OCI-LY3 (cell line): ENCODE results near the gene ZNF74.

Experiments used
- H2AFZ ChIP-seq: fragments of 200-600, 300-600 bp; shearing (Covaris generic); 2 replicates; pipeline ENCODE4 v1.6.0; 2014; ENCODE audit warnings: antibody characterized with exemption, low read depth, low read length
- H3K27ac ChIP-seq: fragments of 200-600, 300-600 bp; sonication (generic); 2 replicates; pipeline ENCODE4 v1.5.1; 2014; ENCODE audit warnings: mild to moderate bottlenecking, low read length, moderate library complexity, mixed read lengths
- H3K27me3 ChIP-seq: fragments of 200-600, 300-600 bp; sonication (generic); 2 replicates; pipeline ENCODE4 v1.6.1; 2014; ENCODE audit warnings: low read depth, low read length, mixed read lengths
- H3K36me3 ChIP-seq: fragments of 200-600, 300-600 bp; sonication (generic); replicated peaks from 2 replicates; pipeline ENCODE3; 2014; ENCODE audit warnings: low read depth, low read length, mixed read lengths
- H3K4me1 ChIP-seq: fragments of 300-600, 200-600 bp; sonication (generic); 2 replicates; pipeline ENCODE4 v1.6.1; 2014; ENCODE audit warnings: low read length, mixed read lengths
- H3K4me2 ChIP-seq: fragments of 200-600, 300-600 bp; sonication (generic); 2 replicates; pipeline ENCODE4 v1.6.1; 2014; ENCODE audit warnings: low read length, mixed read lengths
- H3K4me3 ChIP-seq: fragments of 300-600, 200-600 bp; sonication (generic); 2 replicates; pipeline ENCODE4 v1.5.1; 2014; ENCODE audit warnings: antibody characterized with exemption, mild to moderate bottlenecking, low read length, moderate library complexity
- H3K79me2 ChIP-seq: fragments of 300-600, 200-600 bp; shearing (Covaris generic); 2 replicates; pipeline ENCODE4 v1.6.1; 2014; ENCODE audit warnings: mild to moderate bottlenecking, low read length, mixed read lengths
- H3K9ac ChIP-seq: fragments of 300-600, 200-600 bp; shearing (Covaris generic); 2 replicates; pipeline ENCODE4 v1.6.0; 2014; ENCODE audit warnings: mild to moderate bottlenecking, low read length, moderate library complexity
- H3K9me3 ChIP-seq: fragments of 200-600, 300-600 bp; shearing (Covaris generic); 2 replicates; pipeline ENCODE4 v1.6.1; 2014; ENCODE audit warnings: low read length, mixed read lengths; ENCODE audit not compliant: insufficient read depth
- H4K20me1 ChIP-seq: fragments of 200-600, 300-600 bp; sonication (generic); 2 replicates; pipeline ENCODE4 v1.6.1; 2016; ENCODE audit warnings: low read length, mixed read lengths; ENCODE audit not compliant: insufficient read depth
- EZH2phosphoT487 ChIP-seq: fragments of 200-600 bp; shearing (Covaris generic); IDR thresholded peaks from 2 replicates; pipeline ENCODE4 v1.6.1; 2018; ENCODE audit warnings: antibody characterized with exemption, mixed run types, low read depth
- TF ChIP-seq, protein P1 (sequence below): fragments of 200-600, 300-600 bp; sonication (generic); IDR thresholded peaks from 2 replicates; pipeline ENCODE4 v1.5.1; 2014; ENCODE audit warnings: antibody characterized with exemption, low read length, low read depth

ZNF74 gene

DNA sequence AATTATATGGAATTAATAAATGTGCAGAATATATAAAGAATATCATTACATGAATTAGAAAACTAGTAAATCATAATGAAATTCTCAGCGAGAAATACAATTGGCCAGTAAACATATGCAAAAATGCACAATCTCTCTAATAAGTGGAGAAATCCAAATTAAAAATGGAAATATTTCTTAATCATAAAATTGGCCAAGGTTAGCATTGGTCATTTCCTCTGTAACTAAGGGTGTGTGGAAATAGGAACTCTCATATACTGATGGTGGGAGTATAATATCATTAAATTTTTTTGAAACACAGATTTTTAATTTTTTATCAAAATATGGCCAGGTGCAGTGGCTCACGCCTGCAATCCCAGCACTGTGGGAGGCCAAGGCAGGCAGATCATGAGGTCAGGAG is 7.6 kb upstream of the ZNF74 start:
- H3K27ac ChIP-seq, result no peak overlapping the region
- H3K27me3 ChIP-seq, result peaks cover 6% of the 10 kb centered on the region
- H3K9me3 ChIP-seq, result no peaks in the 10 kb centered on the region
- no peaks in the 10 kb centered on the region for H4K20me1 ChIP-seq
- H3K9ac ChIP-seq, result no peak overlapping the region
- H3K4me2 ChIP-seq, result no peak overlapping the region
- H2AFZ ChIP-seq, result no peak overlapping the region
- no peaks in the 10 kb centered on the region for H3K36me3 ChIP-seq
- H3K79me2 ChIP-seq, result no peaks in the 10 kb centered on the region
- H3K4me1 ChIP-seq, result no peaks in the 10 kb centered on the region
- TF ChIP-seq, protein P1, sequence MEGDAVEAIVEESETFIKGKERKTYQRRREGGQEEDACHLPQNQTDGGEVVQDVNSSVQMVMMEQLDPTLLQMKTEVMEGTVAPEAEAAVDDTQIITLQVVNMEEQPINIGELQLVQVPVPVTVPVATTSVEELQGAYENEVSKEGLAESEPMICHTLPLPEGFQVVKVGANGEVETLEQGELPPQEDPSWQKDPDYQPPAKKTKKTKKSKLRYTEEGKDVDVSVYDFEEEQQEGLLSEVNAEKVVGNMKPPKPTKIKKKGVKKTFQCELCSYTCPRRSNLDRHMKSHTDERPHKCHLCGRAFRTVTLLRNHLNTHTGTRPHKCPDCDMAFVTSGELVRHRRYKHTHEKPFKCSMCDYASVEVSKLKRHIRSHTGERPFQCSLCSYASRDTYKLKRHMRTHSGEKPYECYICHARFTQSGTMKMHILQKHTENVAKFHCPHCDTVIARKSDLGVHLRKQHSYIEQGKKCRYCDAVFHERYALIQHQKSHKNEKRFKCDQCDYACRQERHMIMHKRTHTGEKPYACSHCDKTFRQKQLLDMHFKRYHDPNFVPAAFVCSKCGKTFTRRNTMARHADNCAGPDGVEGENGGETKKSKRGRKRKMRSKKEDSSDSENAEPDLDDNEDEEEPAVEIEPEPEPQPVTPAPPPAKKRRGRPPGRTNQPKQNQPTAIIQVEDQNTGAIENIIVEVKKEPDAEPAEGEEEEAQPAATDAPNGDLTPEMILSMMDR, result no peak
- no peak for TF ChIP-seq EZH2phosphoT487
- no peak overlapping the region for H3K4me3 ChIP-seq

DNA sequence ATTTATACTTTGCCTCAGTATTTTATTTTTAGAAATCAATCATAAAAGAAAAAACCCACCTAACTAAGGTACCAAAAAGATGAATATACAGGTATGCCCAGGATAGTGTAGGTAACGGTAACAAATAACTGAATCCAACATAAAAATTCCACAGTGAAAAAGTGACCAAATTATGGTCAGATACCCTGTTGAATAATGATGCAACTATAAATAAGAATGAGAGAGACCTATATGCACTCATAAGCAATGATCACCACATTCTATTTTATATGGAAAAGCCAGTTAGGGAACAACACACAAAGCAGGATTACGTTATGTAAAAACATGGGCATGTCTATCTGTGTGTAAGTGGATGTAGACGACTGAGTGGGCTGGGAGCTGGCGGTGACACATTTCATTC is 7.0 kb upstream of the ZNF74 start:
- H4K20me1 ChIP-seq, result no peaks in the 10 kb centered on the region
- H2AFZ ChIP-seq, result no peak overlapping the region
- no peak overlapping the region for H3K27ac ChIP-seq
- H3K9me3 ChIP-seq, result no peaks in the 10 kb centered on the region
- H3K4me1 ChIP-seq, result no peaks in the 10 kb centered on the region
- no peaks in the 10 kb centered on the region for H3K79me2 ChIP-seq
- H3K4me3 ChIP-seq, result no peak overlapping the region
- H3K4me2 ChIP-seq, result no peak overlapping the region
- no peak overlapping the region for H3K9ac ChIP-seq
- H3K27me3 ChIP-seq, result peaks cover 6% of the 10 kb centered on the region
- TF ChIP-seq EZH2phosphoT487, result no peak
- TF ChIP-seq, protein P1, result no peak
- H3K36me3 ChIP-seq, result no peaks in the 10 kb centered on the region

DNA sequence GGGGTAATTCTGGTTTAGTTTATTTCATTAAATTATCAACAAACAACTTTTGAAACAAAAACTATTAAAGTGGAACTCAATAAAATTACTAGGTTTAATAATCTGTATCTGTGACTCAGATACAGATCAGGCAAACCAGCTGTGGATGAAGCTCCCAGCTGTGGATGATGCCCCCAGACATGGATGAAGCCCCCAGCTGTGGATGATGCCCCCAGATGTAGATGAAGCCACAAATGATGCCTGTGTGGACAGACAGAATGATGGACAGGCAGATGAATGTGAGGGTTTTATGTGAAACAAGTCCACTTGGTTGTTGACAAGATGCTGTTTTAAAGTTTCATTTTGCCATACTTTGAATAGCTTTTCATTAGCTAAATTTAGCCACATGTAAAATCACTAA is 5.8 kb upstream of the ZNF74 start:
- no peaks in the 10 kb centered on the region for H3K79me2 ChIP-seq
- TF ChIP-seq, protein P1, result no peak
- no peak for TF ChIP-seq EZH2phosphoT487
- no peak overlapping the region for H3K9ac ChIP-seq
- H3K4me3 ChIP-seq, result no peak overlapping the region
- H3K27me3 ChIP-seq, result peaks cover 6% of the 10 kb centered on the region
- no peaks in the 10 kb centered on the region for H3K9me3 ChIP-seq
- H3K27ac ChIP-seq, result no peak overlapping the region
- H3K36me3 ChIP-seq, result no peaks in the 10 kb centered on the region
- H3K4me2 ChIP-seq, result no peak overlapping the region
- no peak overlapping the region for H2AFZ ChIP-seq
- no peaks in the 10 kb centered on the region for H4K20me1 ChIP-seq
- peaks cover 2% of the 10 kb centered on the region; the same call in 1 of the 2 replicates for H3K4me1 ChIP-seq

DNA sequence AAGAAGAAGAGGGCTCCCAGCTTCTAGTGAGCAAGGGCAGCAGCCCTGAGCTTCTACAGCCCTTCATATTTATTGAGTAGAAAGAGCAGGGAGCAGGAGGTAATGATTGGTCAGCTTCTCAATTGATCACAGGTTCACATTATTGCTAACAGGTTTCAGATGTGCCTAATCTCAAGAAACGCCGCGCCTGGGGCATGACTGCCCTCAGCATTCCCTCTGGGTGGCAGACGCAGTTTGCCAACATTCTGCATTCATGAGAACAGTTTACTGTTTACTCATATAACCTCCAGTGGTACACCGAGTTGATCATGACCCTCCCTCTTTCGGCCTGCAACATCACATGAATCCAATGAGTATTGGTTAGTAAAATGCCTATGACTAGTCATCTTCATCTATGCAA is 4.7 kb upstream of the ZNF74 start:
- no peak overlapping the region for H3K4me2 ChIP-seq
- H3K27ac ChIP-seq, result no peak overlapping the region
- no peaks in the 10 kb centered on the region for H3K36me3 ChIP-seq
- H2AFZ ChIP-seq, result no peak overlapping the region
- H3K9ac ChIP-seq, result no peak overlapping the region
- peaks cover 6% of the 10 kb centered on the region; the same call in 1 of the 2 replicates for H3K4me1 ChIP-seq
- H3K79me2 ChIP-seq, result 0 out of 2 replicates have a peak, but pooled peaks cover under 1% of the 10 kb centered on the region
- no peaks in the 10 kb centered on the region for H4K20me1 ChIP-seq
- H3K4me3 ChIP-seq, result no peak overlapping the region
- no peaks in the 10 kb centered on the region for H3K9me3 ChIP-seq
- H3K27me3 ChIP-seq, result peaks cover 6% of the 10 kb centered on the region
- TF ChIP-seq, protein P1, result no peak
- no peak for TF ChIP-seq EZH2phosphoT487
